ENCODE measurements around the gene DDX4. TPM values are rescaled to one million over a fixed set of nuclear protein-coding genes. Genes with fewer than 3 reads are reported as not detected.
A peak's percentile ranks its signal among the peaks of the same experiment; 100 is the strongest.
"Not testable (repeated sequence)": the region's sequence is repeated elsewhere in the genome, so short reads cannot be mapped to it uniquely, and the experiment has no call there.

DDX4 gene
- total RNA-seq, 4 donors from 2014 or later = 0.27 to 0.33 TPM; not detected in 2

DNA sequence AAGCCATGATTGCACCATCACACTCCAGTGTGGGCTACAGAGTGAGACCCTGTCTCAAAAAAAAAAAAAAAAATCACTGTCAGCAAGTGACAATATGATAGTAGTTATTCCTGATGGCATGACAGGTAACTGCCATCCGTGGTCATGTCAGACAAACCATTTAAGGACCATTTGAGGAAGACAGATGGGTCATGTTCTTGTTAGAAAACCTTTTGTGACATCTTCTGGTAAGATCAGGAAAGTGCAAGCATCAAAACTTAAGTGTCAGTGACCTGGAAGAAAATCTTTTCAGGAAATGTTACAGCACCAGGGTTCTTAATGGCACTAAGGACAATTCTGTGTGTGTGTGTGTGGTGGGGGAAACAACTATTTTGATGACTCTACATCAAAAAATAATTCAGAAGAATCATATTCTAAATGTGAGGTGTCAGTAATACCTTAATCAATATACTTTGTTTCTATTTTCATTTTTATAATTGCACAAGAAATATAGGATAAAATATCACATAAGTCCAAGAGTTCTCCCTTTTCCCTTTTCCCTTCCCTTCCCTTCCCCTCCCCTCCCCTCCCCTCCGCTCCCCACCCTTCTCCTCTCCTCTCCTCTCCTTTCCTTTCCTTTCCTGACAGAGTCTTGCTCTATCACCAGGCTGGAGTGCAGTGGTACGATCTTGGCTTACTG lies 43.6 kb upstream of the DDX4 start:
- H3K27ac ChIP-seq = no peak overlapping the region
- intact Hi-C loops (cut with DNase I) = loop anchor here (5.0 kb wide), 2 partner anchors 292 to 352 kb away; no protein-coding TSS in a partner anchor
- DNase-seq = no peak
- H3K9me3 ChIP-seq = no peaks in the 10 kb centered on the region
- H3K36me3 ChIP-seq = no peaks in the 10 kb centered on the region
- H3K27me3 ChIP-seq = no peaks in the 10 kb centered on the region
- H3K4me3 ChIP-seq (replicated peaks in 1 of 3) = no peak overlapping the region
- WGBS, 2 donors = 75 to 77% methylated on average over 3 of the region's 3 CpGs
- TF ChIP-seq POLR2A (IDR thresholded peaks at IDR 0.05) = no peak
- TF ChIP-seq, protein P1, sequence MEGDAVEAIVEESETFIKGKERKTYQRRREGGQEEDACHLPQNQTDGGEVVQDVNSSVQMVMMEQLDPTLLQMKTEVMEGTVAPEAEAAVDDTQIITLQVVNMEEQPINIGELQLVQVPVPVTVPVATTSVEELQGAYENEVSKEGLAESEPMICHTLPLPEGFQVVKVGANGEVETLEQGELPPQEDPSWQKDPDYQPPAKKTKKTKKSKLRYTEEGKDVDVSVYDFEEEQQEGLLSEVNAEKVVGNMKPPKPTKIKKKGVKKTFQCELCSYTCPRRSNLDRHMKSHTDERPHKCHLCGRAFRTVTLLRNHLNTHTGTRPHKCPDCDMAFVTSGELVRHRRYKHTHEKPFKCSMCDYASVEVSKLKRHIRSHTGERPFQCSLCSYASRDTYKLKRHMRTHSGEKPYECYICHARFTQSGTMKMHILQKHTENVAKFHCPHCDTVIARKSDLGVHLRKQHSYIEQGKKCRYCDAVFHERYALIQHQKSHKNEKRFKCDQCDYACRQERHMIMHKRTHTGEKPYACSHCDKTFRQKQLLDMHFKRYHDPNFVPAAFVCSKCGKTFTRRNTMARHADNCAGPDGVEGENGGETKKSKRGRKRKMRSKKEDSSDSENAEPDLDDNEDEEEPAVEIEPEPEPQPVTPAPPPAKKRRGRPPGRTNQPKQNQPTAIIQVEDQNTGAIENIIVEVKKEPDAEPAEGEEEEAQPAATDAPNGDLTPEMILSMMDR (IDR thresholded peaks at IDR 0.05) = peak in 5 of 6 experiments; percentile 9 to 47 (median 41)
- H3K4me1 ChIP-seq = no peaks in the 10 kb centered on the region

DNA sequence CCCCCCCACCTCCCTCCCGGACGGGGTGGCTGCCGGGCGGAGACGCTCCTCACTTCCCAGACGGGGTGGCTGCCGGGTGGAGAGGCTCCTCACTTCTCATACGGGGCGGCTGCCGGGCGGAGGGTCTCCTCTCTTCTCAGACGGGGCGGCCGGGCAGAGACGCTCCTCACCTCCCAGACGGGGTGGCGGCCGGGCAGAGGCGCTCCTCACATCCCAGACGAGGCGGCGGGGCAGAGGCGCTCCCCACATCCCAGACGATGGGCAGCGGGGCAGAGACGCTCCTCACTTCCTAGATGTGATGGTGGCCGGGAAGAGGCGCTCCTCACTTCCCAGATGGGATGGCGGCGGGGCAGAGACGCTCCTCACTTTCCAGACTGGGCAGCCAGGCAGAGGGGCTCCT lies 41.2 kb upstream of the DDX4 start:
- WGBS, 2 donors = 95 to 100% methylated on average over 3 to 17 of the region's 31 CpGs
- H3K27ac ChIP-seq; DNase-seq; H3K9me3 ChIP-seq; intact Hi-C loops (cut with DNase I); H3K36me3 ChIP-seq; H3K27me3 ChIP-seq; H3K4me3 ChIP-seq (replicated peaks in 1 of 3); H3K4me1 ChIP-seq: not testable (repeated sequence)

DNA sequence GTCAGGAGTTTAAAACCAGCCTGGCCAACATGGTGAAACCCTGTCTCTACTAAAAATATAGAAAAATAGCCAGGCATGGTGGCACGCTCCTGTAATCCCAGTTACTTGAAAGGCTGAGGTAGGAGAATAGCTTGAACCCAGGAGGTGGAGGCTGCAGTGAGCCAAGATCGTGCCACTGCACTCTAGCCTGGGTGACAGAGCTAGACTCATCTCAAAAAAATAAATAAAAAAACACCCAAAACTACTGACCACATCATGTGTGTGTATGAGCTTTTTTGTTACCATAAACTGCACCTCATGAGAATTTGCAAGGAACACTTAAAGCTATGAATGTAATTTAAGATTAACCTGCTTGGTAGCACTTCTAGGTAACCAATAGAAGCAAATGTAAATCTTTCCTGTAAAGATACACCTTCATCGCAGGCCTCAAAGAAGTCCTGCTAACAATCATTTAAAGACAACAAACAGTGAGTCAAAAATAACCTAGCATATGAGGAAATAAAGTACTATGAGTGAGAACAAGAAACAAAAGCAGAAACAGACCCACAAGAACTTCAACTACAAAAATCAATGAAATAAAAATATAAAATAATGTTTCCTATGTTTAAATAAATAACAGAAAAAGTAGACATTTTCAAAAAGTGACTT lies 38.7 kb upstream of the DDX4 start:
- DNase-seq = no peak
- H3K27ac ChIP-seq = no peak overlapping the region
- no peaks in the 10 kb centered on the region for H3K4me1 ChIP-seq
- TF ChIP-seq, protein P1 (IDR thresholded peaks at IDR 0.05) = no peak
- no peak for TF ChIP-seq POLR2A (IDR thresholded peaks at IDR 0.05)
- H3K27me3 ChIP-seq = no peaks in the 10 kb centered on the region
- no peak overlapping the region for H3K4me3 ChIP-seq (replicated peaks in 1 of 3)
- WGBS, 2 donors = 87 to 94% methylated on average over 3 of the region's 3 CpGs
- H3K36me3 ChIP-seq = no peaks in the 10 kb centered on the region
- H3K9me3 ChIP-seq = no peaks in the 10 kb centered on the region
- intact Hi-C loops (cut with DNase I) = no loop called here

- no peaks in the 10 kb centered on the region for H3K27me3 ChIP-seq
- intact Hi-C loops (cut with DNase I) = no loop called here
- 84 to 99% methylated on average over 2 of the region's 2 CpGs for WGBS, 2 donors
Observed at GRCh38 chr5:55700745-55701144, 37.1 kb upstream of the DDX4 start.

DNA sequence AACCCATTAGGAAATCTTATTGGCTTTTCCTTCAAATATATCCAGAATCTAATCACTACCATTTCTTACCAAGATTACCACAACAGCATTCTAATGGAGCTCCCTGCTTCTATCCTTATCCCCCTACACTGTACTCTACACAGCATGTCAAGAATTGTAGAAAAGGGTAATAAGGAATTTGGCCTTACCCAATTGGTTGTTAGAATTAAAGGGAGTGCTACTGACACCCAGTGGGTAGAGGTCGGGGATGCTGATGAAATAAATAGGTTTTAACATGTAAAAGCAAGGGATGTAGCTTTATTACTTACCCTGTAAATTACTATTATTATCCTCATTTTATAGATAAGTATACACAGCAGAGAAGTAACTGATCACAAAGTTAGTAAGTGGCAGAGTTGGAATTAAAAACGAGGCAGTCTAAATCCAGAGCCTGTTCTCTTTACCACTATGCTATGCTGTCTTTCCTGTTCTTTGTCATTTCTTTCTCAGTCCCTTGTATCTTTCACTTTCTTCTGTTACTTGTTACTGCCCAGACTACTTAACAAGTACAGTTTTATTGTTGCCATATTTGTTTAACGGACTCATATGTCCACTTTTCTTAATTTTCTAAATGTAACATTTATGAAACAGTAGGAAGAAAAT lies 36.3 kb upstream of the DDX4 start:
- Histone ChIP-seq H3K27ac (no peak overlapping the region), H3K9me3 (no peaks in the 10 kb centered on the region), H3K4me1 (no peaks in the 10 kb centered on the region), H3K36me3 (no peaks in the 10 kb centered on the region), H3K27me3 (no peaks in the 10 kb centered on the region), H3K4me3 (replicated peaks in 1 of 3) (no peak overlapping the region)
- DNase-seq = no peak
- WGBS, 2 donors = 92 to 95% methylated on average over 3 of the region's 3 CpGs
- TF ChIP-seq, protein P1 (IDR thresholded peaks at IDR 0.05) = no peak
- no peak for TF ChIP-seq POLR2A (IDR thresholded peaks at IDR 0.05)
- intact Hi-C loops (cut with DNase I) = no loop called here

More at GRCh38 chr5:55700745-55701144, 37.1 kb upstream of the DDX4 start:
- no peak for TF ChIP-seq POLR2A (IDR thresholded peaks at IDR 0.05)
- TF ChIP-seq, protein P1 (IDR thresholded peaks at IDR 0.05) = no peak
- Histone ChIP-seq H3K9me3 (no peaks in the 10 kb centered on the region), H3K4me3 (replicated peaks in 1 of 3) (no peak overlapping the region), H3K36me3 (no peaks in the 10 kb centered on the region), H3K27ac (no peak overlapping the region), H3K4me1 (no peaks in the 10 kb centered on the region)
- no peak for DNase-seq

Data from thyroid gland (tissue), 4 donors.